GM12874 (cell line): ENCODE results near the gene PIGA.

Experiments
- TF ChIP-seq, protein P1 (sequence below): IDR thresholded peaks from 2 replicates; pipeline ENCODE4 v1.5.1; 2011; ENCODE audit warnings: low read depth, mild to moderate bottlenecking, control low read depth, low read length, moderate library complexity; ENCODE audit not compliant: insufficient read depth

The PIGA gene

GRCh38 chrX:15340867-15341266 lies 5.5 kb upstream of the PIGA start:
- TF ChIP-seq, protein P1, sequence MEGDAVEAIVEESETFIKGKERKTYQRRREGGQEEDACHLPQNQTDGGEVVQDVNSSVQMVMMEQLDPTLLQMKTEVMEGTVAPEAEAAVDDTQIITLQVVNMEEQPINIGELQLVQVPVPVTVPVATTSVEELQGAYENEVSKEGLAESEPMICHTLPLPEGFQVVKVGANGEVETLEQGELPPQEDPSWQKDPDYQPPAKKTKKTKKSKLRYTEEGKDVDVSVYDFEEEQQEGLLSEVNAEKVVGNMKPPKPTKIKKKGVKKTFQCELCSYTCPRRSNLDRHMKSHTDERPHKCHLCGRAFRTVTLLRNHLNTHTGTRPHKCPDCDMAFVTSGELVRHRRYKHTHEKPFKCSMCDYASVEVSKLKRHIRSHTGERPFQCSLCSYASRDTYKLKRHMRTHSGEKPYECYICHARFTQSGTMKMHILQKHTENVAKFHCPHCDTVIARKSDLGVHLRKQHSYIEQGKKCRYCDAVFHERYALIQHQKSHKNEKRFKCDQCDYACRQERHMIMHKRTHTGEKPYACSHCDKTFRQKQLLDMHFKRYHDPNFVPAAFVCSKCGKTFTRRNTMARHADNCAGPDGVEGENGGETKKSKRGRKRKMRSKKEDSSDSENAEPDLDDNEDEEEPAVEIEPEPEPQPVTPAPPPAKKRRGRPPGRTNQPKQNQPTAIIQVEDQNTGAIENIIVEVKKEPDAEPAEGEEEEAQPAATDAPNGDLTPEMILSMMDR = no peak

DNA sequence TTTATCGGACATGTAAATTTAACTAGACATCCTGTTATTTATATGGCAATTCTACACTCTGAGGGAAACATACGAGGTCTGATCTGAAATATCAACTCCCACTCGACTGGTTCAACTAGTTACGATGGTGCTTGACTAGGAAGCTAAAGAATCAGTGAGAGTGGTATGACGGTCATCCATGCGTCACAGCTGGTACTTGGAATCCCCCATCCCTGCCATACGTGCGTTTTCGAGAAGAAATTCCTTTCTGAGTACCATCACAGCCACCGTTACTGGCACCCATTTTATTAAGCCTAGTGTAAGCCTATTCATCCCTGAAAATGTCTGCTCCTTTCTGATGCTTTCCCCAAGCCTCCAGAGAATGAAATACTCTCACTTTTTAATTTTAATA lies 695 bp upstream of the PIGA start:
- TF ChIP-seq, protein P1 = no peak

- TF ChIP-seq, protein P1 = no peak
Observed at GRCh38 chrX:15334561-15334960, 762 bp downstream of the PIGA start.

DNA sequence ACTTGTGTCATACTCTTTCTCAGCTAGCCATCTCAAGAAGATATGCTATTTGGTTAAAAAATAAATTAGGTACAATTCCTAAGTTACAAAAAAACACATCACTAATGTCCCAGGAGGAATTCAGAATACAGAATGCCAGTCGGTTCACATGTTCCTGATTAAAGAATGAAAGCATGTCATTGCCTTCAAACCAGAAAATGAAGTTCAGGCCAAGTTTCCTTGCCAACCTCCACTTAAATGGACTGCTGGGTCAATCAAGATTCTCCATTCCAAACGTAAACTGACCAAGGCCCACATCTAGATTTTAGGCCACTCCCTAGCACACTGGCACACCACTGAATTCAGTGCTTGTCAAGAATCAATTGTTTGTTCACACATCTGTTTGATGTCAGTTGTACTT lies 6.5 kb downstream of the PIGA start:
- TF ChIP-seq, protein P1 = no peak

- TF ChIP-seq, protein P1 = no peak
Observed at GRCh38 chrX:15328131-15328530, 7.2 kb downstream of the PIGA start.

DNA sequence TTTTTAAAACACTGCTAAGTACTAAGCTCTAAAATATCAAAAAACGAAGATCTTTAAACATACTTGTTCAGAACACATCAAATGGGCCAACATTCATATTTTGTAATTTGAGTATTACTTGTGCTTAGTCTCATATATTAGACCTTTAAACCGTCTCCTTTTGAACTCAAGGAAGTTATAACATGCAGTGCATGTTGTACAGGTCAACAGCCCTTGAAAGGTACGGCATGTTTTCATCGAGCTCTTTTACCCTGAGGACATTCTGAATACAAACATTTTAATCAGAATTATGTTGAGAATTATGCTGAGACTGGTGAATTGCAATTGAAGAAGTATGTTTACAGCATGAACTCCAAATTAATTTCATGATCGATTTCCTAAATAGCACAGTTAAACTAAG lies 12.9 kb downstream of the PIGA start:
- TF ChIP-seq, protein P1 = no peak

GRCh38 chrX:15322072-15322471 lies 13.3 kb downstream of the PIGA start:
- TF ChIP-seq, protein P1 = no peak

- TF ChIP-seq, protein P1 = no peak
Observed at GRCh38 chrX:15321447-15321846, 13.9 kb downstream of the PIGA start.
